SK-N-MC (cell line): ENCODE data around the gene PLXDC2.

Source experiments
- EZH2 ChIP-seq: fragments of 200-600 bp; sonication (generic); IDR thresholded peaks from one replicate; pipeline ENCODE4 v1.6.1; 2017; ENCODE audit warnings: antibody characterized with exemption
- FOXP2 ChIP-seq: optimal IDR thresholded peaks from 2 replicates; pipeline ENCODE3; 2011; ENCODE audit warnings: mild to moderate bottlenecking, moderate library complexity; ENCODE audit not compliant: insufficient read depth; ENCODE audit errors: extremely low read length, control extremely low read depth
- POLR2AphosphoS5 ChIP-seq: IDR thresholded peaks from 2 replicates; pipeline ENCODE4 v1.6.1; 2012; ENCODE audit warnings: mild to moderate bottlenecking, low read depth, low read length, borderline replicate concordance

- TF ChIP-seq EZH2 (no peak), POLR2AphosphoS5 (no peak), FOXP2 (no peak)
Measured at GRCh38 chr10:19932806-19933371, 116.7 kb downstream of the PLXDC2 start.
